ENCODE data around the gene TAP2.

The TAP2 gene

GRCh38 chr6:32790306-32790705 is 48.2 kb downstream of the TAP2 start:
- H3K9me2 ChIP-seq (ENCODE audit: low read depth, low read length): no peaks in the 10 kb centered on the region
- no peaks in the 10 kb centered on the region for H3K36me3 ChIP-seq (ENCODE audit: insufficient read depth, low read length)
- no peak overlapping the region for H3K27ac ChIP-seq (ENCODE audit: low read depth, low read length, poor library complexity, severe bottlenecking)
- no peaks in the 10 kb centered on the region for H4K20me1 ChIP-seq (ENCODE audit: insufficient read depth, low read length)
- H3K4me2 ChIP-seq (ENCODE audit: low read length): no peak overlapping the region
- no peaks in the 10 kb centered on the region for H3K9me3 ChIP-seq (ENCODE audit: low read length)
- H2AFZ ChIP-seq (ENCODE audit: low read length): no peak overlapping the region
- H3K4me3 ChIP-seq (ENCODE audit: low read depth, low read length, poor library complexity, severe bottlenecking): no peak overlapping the region
- no peak overlapping the region for H3K9ac ChIP-seq (ENCODE audit: low read length)
- TF ChIP-seq EZH2 (IDR thresholded peaks at IDR 0.05; ENCODE audit: borderline replicate concordance, low read length): no peak
- TF ChIP-seq CTCF (IDR thresholded peaks at IDR 0.05; ENCODE audit: low read length): no peak
- no peaks in the 10 kb centered on the region; the same call in 1 of the 2 replicates for H3K27me3 ChIP-seq (ENCODE audit: insufficient read depth, low read length)
- peaks cover 4% of the 10 kb centered on the region for H3K4me1 ChIP-seq (ENCODE audit: insufficient read depth, low read length, severe bottlenecking)
- no peaks in the 10 kb centered on the region for H3F3A ChIP-seq (ENCODE audit: insufficient read depth, low read length)
- H3K79me2 ChIP-seq (ENCODE audit: insufficient read depth, low read length): no peaks in the 10 kb centered on the region

Data from OCI-LY1 (cell line).